22Rv1 (cell line): ENCODE results near the gene LYPD5.
A peak's percentile ranks its signal among the peaks of the same experiment; 100 is the strongest.
"Not testable (repeated sequence)": the region's sequence is repeated elsewhere in the genome, so short reads cannot be mapped to it uniquely, and the experiment has no call there.

Source experiments
- H3K27ac ChIP-seq: fragments of 450-650 bp; 2 replicates; pipeline ENCODE4 v1.5.1; 2017
- CTCF ChIP-seq: fragments of 450-650 bp; IDR thresholded peaks from 2 replicates; pipeline ENCODE4 v1.5.1; 2017; ENCODE audit warnings: mild to moderate bottlenecking
- ZFX ChIP-seq: fragments of 450-650 bp; IDR thresholded peaks from 2 replicates; pipeline ENCODE4 v1.6.1; 2017; ENCODE audit warnings: antibody characterized with exemption, borderline replicate concordance

LYPD5 gene

GRCh38 chr19:43776286-43776685 is 26.0 kb downstream of the LYPD5 start:
- H3K27ac ChIP-seq: no peak overlapping the region
- no peak for TF ChIP-seq ZFX
- TF ChIP-seq CTCF: no peak

GRCh38 chr19:43775299-43775890 is 26.9 kb downstream of the LYPD5 start:
- TF ChIP-seq CTCF: no peak
- TF ChIP-seq ZFX: no peak

GRCh38 chr19:43774940-43775258 is 27.3 kb downstream of the LYPD5 start:
- H3K27ac ChIP-seq: not testable (repeated sequence)

More at GRCh38 chr19:43775299-43775890, 26.9 kb downstream of the LYPD5 start:
- no peak overlapping the region for H3K27ac ChIP-seq

- peak; percentile 91 for TF ChIP-seq CTCF
- TF ChIP-seq ZFX: no peak
- H3K27ac ChIP-seq: no peak overlapping the region
Measured at GRCh38 chr19:43774103-43774939, 27.9 kb downstream of the LYPD5 start.

GRCh38 chr19:43773725-43774102 is 28.5 kb downstream of the LYPD5 start:
- no peak overlapping the region for H3K27ac ChIP-seq
- TF ChIP-seq ZFX (no peak), CTCF (no peak)

- no peak overlapping the region for H3K27ac ChIP-seq
- TF ChIP-seq CTCF (no peak), ZFX (no peak)
Measured at GRCh38 chr19:43769256-43769655, 33.0 kb downstream of the LYPD5 start.

- peak overlapping the region; percentile 17; the same call in 1 of the 2 replicates for H3K27ac ChIP-seq
Measured at GRCh38 chr19:43768273-43769050, 33.8 kb downstream of the LYPD5 start.

More at GRCh38 chr19:43768273-43769050, 33.8 kb downstream of the LYPD5 start:
- no peak for TF ChIP-seq CTCF
- TF ChIP-seq ZFX: no peak
